ENCODE data around the gene ZNF224.

The ZNF224 gene

DNA sequence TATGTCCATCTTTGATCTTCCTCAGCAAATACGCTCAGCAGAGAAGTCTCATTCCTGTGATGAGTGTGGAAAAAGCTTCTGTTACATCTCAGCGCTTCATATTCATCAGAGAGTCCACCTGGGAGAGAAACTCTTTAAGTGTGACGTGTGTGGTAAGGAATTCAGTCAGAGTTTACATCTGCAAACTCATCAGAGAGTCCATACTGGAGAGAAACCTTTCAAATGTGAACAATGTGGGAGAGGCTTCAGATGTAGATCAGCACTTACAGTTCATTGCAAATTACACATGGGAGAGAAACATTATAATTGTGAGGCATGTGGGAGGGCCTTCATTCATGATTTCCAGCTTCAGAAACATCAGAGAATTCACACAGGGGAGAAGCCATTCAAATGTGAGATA lies 27.9 kb upstream of the ZNF224 start:
- TF ChIP-seq, protein P1, sequence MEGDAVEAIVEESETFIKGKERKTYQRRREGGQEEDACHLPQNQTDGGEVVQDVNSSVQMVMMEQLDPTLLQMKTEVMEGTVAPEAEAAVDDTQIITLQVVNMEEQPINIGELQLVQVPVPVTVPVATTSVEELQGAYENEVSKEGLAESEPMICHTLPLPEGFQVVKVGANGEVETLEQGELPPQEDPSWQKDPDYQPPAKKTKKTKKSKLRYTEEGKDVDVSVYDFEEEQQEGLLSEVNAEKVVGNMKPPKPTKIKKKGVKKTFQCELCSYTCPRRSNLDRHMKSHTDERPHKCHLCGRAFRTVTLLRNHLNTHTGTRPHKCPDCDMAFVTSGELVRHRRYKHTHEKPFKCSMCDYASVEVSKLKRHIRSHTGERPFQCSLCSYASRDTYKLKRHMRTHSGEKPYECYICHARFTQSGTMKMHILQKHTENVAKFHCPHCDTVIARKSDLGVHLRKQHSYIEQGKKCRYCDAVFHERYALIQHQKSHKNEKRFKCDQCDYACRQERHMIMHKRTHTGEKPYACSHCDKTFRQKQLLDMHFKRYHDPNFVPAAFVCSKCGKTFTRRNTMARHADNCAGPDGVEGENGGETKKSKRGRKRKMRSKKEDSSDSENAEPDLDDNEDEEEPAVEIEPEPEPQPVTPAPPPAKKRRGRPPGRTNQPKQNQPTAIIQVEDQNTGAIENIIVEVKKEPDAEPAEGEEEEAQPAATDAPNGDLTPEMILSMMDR (IDR thresholded peaks at IDR 0.05; ENCODE audit: low read length, missing control alignments), result no peak
- no peak for DNase-seq (ENCODE audit: low read depth)
- H3K4me3 ChIP-seq (replicated peaks; ENCODE audit: low read depth, low read length), result no peak overlapping the region

DNA sequence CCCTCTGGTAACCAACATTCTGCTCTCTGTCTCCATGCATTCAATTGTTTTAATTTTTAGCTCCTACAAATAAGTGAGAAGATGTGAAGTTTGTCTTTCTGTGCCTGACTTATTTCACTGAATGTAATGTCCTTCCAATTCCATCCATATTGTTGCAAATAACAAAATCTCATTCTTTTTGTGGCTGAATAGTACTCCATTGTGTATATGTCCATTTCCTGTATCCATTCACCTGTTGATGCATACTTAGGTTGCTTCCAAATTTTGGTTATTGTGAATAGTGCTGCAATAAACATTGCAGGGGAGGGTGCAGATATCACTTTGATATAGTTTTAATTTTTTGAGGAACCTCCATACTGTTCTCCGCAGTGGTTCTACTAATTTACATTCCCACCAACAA lies 24.7 kb upstream of the ZNF224 start:
- DNase-seq (ENCODE audit: low read depth), result no peak
- TF ChIP-seq, protein P1 (IDR thresholded peaks at IDR 0.05; ENCODE audit: low read length, missing control alignments), result no peak

DNA sequence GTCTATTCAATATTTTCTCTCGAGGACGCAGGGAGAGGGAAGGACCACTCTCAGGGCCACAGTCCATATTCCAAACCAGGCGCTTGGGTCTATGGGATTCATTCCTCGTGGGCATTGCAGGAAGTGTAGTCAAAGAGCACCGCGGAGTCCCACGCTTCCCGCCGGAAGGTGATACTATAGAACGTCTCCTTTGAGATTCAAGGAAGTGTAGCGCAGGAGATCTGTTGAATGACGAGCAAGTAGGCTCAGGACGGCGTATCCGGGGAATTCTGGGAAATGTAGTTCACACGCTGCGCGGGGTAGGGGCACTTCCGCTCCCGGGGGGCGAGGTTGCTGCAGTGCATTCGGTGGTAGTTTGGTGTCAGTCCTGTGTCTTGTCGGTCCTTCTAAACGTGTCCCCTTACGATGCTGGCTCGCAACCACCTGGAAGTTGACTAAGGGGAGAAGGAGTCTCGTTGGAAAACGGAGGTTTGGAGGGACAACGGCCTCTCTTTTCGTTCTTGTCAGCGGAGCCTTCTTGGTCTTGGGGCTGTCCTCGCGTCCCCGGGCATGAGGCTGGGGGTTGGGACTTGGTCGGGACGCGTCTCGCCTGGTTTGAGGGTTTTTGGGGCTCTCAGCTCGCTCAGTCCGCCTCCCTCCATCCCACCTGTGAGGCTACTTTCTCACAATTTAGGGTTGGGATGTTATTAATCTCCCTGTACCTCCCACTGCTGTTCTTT lies 22.2 kb upstream of the ZNF224 start, which contains the start of gene ZNF284:
TSS of gene ZNF284 (plus strand) at position 336 of the 719 bp plus-strand sequence. CDS start 4,231 bp downstream, outside the sequence.
- H3K4me3 ChIP-seq (replicated peaks; ENCODE audit: low read depth, low read length), result peak within 1 kb of the TSS; percentile 79
- TF ChIP-seq, protein P1 (IDR thresholded peaks at IDR 0.05; ENCODE audit: low read length, missing control alignments), result no peak
- DNase-seq (ENCODE audit: low read depth), result peak; percentile 92

More for the DNA sequence above, 24.7 kb upstream of the ZNF224 start:
- H3K4me3 ChIP-seq (replicated peaks; ENCODE audit: low read depth, low read length), result no peak overlapping the region

DNA sequence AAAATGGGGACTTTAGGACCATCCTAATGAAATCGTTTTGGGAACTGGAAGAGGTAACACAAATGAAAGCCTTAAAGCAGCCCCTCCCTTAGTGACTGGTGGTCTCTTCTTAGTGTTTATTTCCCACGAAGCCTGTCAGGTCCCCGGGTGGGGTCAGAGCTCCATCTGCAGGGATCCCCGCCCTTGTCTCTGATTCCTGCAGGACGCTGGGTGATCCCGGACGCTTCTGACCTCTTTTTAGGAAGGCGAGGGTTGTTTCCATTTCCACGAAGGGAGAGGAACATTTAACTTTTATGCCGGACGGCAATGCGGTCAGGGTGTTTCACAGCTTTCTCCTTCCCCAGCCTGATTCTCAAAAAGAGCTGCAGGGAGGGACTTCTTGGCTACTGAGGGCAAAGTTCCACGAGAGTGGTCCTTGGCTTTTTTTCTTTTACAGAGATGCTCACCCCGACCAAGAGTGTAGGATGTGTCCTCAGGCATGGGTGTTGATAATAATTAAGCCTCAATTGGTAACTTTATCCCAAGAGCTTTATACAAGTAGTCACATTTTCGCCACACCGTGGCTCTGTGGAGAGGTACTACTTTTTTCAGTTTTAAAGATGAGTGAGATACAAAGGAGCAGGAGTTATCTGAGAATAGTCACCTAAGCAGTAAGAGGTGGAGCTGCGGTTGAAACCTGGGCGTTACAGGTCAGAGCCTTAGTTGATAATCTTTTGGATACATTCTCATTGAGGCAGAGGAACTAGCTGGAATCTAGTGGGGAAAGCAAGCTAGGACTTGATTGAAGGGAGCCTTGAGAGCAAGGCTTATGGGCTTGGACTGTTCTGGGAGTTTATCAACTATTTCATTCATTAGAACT lies 21.4 kb upstream of the ZNF224 start:
- TF ChIP-seq, protein P1 (IDR thresholded peaks at IDR 0.05; ENCODE audit: low read length, missing control alignments), result no peak
- H3K4me3 ChIP-seq (replicated peaks; ENCODE audit: low read depth, low read length), result peak overlapping the region; percentile 79
- peak; percentile 7 for DNase-seq (ENCODE audit: low read depth)

DNA sequence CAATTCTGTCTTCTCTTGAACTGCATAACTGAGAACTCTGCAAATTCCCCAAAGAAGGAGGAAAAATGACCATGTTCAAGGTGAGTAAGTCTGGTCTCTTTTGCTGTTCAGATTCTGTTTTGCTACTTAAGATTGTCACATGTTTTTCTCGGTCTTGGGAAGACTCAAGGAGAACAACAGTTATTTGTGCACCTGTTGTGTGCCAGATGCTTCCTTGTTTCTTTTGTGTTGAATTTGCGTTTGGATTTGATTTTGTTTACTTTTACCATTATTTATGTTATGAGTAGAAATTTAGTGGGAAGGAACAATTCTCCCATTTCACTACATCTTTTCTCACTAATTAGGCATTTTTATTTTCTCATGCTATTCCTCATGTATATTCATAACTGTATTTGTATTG lies 17.8 kb upstream of the ZNF224 start:
- no peak overlapping the region for H3K4me3 ChIP-seq (replicated peaks; ENCODE audit: low read depth, low read length)
- TF ChIP-seq, protein P1 (IDR thresholded peaks at IDR 0.05; ENCODE audit: low read length, missing control alignments), result no peak
- no peak for DNase-seq (ENCODE audit: low read depth)

DNA sequence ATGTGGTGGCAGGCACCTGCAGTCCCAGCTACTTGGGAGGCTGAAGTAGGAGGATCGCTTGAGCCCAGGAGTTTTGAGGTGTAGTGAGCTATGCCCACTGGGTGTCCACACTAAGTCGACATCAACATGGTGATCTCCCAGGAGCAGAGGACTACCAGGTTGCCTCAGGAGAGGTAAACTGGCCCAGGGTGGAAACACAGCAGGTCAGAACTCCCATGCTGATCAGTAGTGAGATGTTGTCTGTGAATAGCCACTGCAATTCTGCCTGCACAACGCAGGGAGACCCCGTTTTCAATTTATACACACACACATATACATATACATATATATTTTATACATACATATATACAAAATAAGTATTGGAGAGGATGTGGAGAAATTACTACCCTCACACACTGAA lies 2.1 kb upstream of the ZNF224 start:
- H3K4me3 ChIP-seq (replicated peaks; ENCODE audit: low read depth, low read length), result no peak overlapping the region
- no peak for DNase-seq (ENCODE audit: low read depth)
- TF ChIP-seq, protein P1 (IDR thresholded peaks at IDR 0.05; ENCODE audit: low read length, missing control alignments), result no peak

All from fibroblast of pulmonary artery (primary cell).